Right atrium auricular region (tissue), 2 donors: Measurements from ENCODE around the gene FAM131A. TPM values are rescaled to one million over a fixed set of nuclear protein-coding genes. Genes with fewer than 3 reads are reported as not detected.
A peak's percentile ranks its signal among the peaks of the same experiment; 100 is the strongest.

Experiments used
- DNase-seq: peaks from one replicate; pipeline ENCODE4 v3.0.0-alpha.2; 2019; ENCODE audit warnings: low spot score
- H3K27ac ChIP-seq, 2 donors: fragments of 200-600 bp; sonication (generic); 1 replicate in 1 of 2; 2 replicates in 1 of 2; pipeline ENCODE4 v1.5.1; 2016 to 2019
- H3K27me3 ChIP-seq, 2 donors: fragments of 200-600 bp; sonication (generic); one replicate each; pipeline versions ENCODE4 v1.5.1 to v1.6.0; 2017 to 2019
- H3K36me3 ChIP-seq: fragments of 200-600 bp; sonication (generic); one replicate; pipeline ENCODE4 v1.5.1; 2016
- H3K4me1 ChIP-seq, 2 donors: fragments of 200-600 bp; sonication (generic); one replicate each; pipeline versions ENCODE4 v1.5.1 to v1.6.0; 2017 to 2019
- H3K4me3 ChIP-seq, 2 donors: fragments of 200-600 bp; sonication (generic); 1 replicate in 1 of 2; 2 replicates in 1 of 2; pipeline ENCODE4 v1.5.1; 2017 to 2019; ENCODE audit warnings: mild to moderate bottlenecking in 1 of 2, moderate library complexity in 1 of 2
- H3K9me3 ChIP-seq, 2 donors: fragments of 200-600 bp; sonication (generic); one replicate each; pipeline ENCODE4 v1.5.1; 2019
- CTCF ChIP-seq, 2 donors: fragments of 200-600 bp; sonication (generic); IDR thresholded peaks; one replicate each; pipeline ENCODE4 v1.5.1; 2019; ENCODE audit warnings: antibody characterized with exemption in 2 of 2
- total RNA-seq, 2 donors: library from RNA; depleted of rRNA; stranded (reverse); fragments of >200 nt; gene quantifications; one replicate each; pipeline ENCODE4 v1.1.0, GENCODE V29; 2016

Gene FAM131A
- total RNA-seq, 2 donors from 2014 or later = 33.7 to 45.8 TPM

- H3K9me3 ChIP-seq = no peaks in the 10 kb centered on the region
- peaks cover 0 to 22% of the 10 kb centered on the region in 2 donors for H3K4me1 ChIP-seq
- H3K4me3 ChIP-seq = no peak overlapping the region
- no peak for TF ChIP-seq CTCF (IDR thresholded peaks at IDR 0.05)
- no peak overlapping the region for H3K27ac ChIP-seq
- H3K36me3 ChIP-seq = no peaks in the 10 kb centered on the region
- no peaks in the 10 kb centered on the region for H3K27me3 ChIP-seq
- no peak for DNase-seq
Measured at GRCh38 chr3:184375747-184376461, 38.5 kb downstream of the FAM131A start.

- no peak overlapping the region for H3K4me3 ChIP-seq
- H3K27me3 ChIP-seq = no peaks in the 10 kb centered on the region
- DNase-seq = no peak
- H3K36me3 ChIP-seq = no peaks in the 10 kb centered on the region
- H3K4me1 ChIP-seq = peaks cover 0 to 24% of the 10 kb centered on the region in 2 donors
- H3K9me3 ChIP-seq = no peaks in the 10 kb centered on the region
- TF ChIP-seq CTCF (IDR thresholded peaks at IDR 0.05) = no peak
- no peak overlapping the region for H3K27ac ChIP-seq
Measured at GRCh38 chr3:184377374-184377773, 40.0 kb downstream of the FAM131A start.

- H3K27me3 ChIP-seq = no peaks in the 10 kb centered on the region
- H3K4me1 ChIP-seq = peaks cover 0 to 24% of the 10 kb centered on the region in 2 donors
- H3K27ac ChIP-seq = peak within 1 kb of the TSS; percentile 64 to 70
Measured at GRCh38 chr3:184377882-184378445, 40.6 kb downstream of the FAM131A start, which contains the start of gene THPO. Gene THPO, minus strand, starts transcription at chr3:184378207. Its CDS starts 1,948 bp downstream, at chr3:184376259.

GRCh38 chr3:184378651-184379357 is 41.4 kb downstream of the FAM131A start:
- Histone ChIP-seq H3K27me3 (no peaks in the 10 kb centered on the region), H3K9me3 (no peaks in the 10 kb centered on the region), H3K4me3 (no peak overlapping the region), H3K4me1 (peaks cover 0 to 24% of the 10 kb centered on the region in 2 donors), H3K36me3 (no peaks in the 10 kb centered on the region), H3K27ac (peak overlapping the region; percentile 64 to 70)
- no peak for DNase-seq
- TF ChIP-seq CTCF (IDR thresholded peaks at IDR 0.05) = no peak

More at GRCh38 chr3:184377882-184378445, 40.6 kb downstream of the FAM131A start, which contains the start of gene THPO:
- no peak for DNase-seq
- TF ChIP-seq CTCF (IDR thresholded peaks at IDR 0.05) = no peak
- Histone ChIP-seq H3K36me3 (no peaks in the 10 kb centered on the region), H3K9me3 (no peaks in the 10 kb centered on the region), H3K4me3 (no peak within 1 kb of the TSS)

- DNase-seq = no peak
- Histone ChIP-seq H3K27me3 (no peaks in the 10 kb centered on the region), H3K36me3 (no peaks in the 10 kb centered on the region), H3K27ac (peak within 1 kb of the TSS; percentile 64 to 70), H3K9me3 (no peaks in the 10 kb centered on the region), H3K4me3 (peak within 1 kb of the TSS; percentile 50 to 55), H3K4me1 (peaks cover 0 to 24% of the 10 kb centered on the region in 2 donors)
- no peak for TF ChIP-seq CTCF (IDR thresholded peaks at IDR 0.05)
Measured at GRCh38 chr3:184379358-184380184, 42.2 kb downstream of the FAM131A start, which contains the start of gene CHRD. Gene CHRD, plus strand, starts transcription at chr3:184380054. Its CDS starts 265 bp downstream, at chr3:184380319.
